Measurements from ENCODE around the gene WRAP73.

Gene WRAP73

GRCh38 chr1:3644273-3644672 is 5.6 kb downstream of the WRAP73 start:
- DNase-seq, result no peak

- DNase-seq, result no peak
These were observed 6.8 kb downstream of the WRAP73 start for GRCh38 chr1:3642919-3643675.

GRCh38 chr1:3641816-3642215 is 8.1 kb downstream of the WRAP73 start:
- no peak for DNase-seq

DNA sequence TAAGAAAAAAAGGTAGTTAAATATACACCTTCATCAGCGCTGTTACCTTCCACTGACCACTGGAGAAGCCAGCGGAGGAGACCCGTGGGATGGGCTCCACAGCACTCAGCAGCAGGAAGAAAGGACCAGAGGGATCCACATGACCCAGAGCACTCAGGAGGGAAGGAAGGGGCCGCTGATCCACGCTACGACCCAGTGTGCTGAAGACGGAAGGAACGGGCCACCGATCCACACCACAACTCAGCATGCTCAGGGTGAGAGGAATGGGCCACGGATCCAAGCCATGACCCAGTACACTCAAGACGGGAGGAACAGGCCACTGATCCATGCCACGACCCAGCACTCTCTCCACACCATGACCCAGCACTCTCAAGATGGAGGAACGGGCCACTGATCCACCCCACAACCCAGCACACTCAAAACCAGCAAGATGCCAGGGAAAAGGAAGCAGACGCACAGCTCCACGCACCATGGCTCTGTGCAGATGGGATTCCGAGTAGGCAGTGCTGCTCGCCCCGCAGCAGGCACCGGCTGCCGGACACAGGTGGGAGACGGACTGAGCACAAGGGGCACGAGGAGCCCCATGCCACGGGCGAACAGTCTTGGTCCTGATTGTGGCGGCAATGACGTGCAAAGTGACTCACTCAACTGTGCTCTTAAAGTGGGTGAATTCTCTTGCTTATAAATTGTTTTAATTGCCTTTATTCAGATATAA is 8.7 kb downstream of the WRAP73 start:
- DNase-seq, result no peak

DNA sequence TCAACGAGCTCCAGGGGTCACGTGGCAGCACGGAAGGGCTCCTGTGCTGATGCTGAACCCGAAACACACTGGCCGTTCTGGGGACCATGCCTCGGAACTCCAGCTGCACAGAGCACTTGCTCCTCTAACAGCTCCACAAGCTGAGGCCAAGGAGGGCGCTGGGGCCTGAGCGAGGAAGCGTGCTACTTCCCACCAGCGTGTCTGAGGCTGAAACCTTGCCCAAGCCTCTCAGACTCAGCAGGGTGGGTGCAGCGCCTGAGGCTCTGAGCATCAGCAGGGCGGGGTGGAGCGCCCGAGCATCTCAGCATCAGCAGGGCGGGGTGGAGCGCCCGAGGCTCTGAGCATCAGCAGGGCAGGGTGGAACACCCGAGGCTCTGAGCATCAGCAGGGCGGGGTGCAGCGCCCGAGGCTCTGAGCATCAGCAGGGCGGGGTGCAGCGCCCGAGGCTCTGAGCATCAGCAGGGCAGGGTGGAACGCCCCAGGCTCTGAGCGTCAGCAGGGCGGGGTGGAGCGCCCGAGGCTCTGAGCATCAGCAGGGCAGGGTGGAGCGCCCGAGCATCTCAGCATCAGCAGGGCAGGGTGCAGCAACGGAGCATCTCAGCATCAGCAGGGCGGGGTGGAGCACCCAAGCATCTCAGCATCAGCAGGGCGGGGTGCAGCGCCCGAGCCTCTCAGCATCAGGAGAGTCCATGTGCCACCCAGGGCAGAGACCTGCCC is 9.6 kb downstream of the WRAP73 start:
- DNase-seq, result no peak

DNA sequence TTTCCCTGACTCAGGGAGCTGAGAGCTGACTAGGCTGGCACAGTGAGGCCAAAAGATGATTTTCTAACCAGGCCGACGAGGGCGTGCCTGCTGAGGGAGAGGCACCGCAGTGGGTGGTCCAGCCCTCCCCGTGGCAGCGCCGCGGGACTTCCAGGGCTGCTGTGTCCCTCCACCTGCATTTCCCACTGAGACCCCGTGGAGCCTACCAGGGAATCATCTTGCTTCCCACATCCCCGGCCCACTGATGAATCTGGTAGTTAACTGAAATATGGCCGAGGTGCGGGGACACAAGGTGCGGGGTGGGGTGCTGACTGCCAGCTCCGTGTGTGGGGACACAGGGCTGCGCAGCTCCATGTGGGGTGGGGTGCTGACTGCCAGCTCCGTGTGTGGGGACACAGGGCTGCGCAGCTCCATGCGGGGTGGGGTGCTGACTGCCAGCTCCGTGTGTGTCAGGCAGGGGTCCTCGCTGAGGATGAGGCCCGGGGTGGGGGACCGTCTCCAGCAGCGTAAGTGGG is 10.4 kb downstream of the WRAP73 start:
- no peak for DNase-seq

- DNase-seq, result no peak
These were observed 11.2 kb downstream of the WRAP73 start for GRCh38 chr1:3638676-3639075.

GRCh38 chr1:3638027-3638426 is 11.9 kb downstream of the WRAP73 start:
- DNase-seq, result no peak

- no peak for DNase-seq
These were observed 13.4 kb downstream of the WRAP73 start for GRCh38 chr1:3636531-3636930.

- DNase-seq, result no peak
These were observed 13.8 kb downstream of the WRAP73 start for GRCh38 chr1:3636080-3636479.

GRCh38 chr1:3634059-3634800 is 15.7 kb downstream of the WRAP73 start:
- DNase-seq, result no peak

GRCh38 chr1:3633344-3634058 is 16.4 kb downstream of the WRAP73 start:
- no peak for DNase-seq

GRCh38 chr1:3632716-3633343 is 17.1 kb downstream of the WRAP73 start:
- no peak for DNase-seq

- no peak for DNase-seq
These were observed 17.6 kb downstream of the WRAP73 start for GRCh38 chr1:3632298-3632697.

GRCh38 chr1:3631320-3632260 is 18.3 kb downstream of the WRAP73 start:
- DNase-seq, result no peak

- no peak for DNase-seq
These were observed 19.0 kb downstream of the WRAP73 start for GRCh38 chr1:3630914-3631313.

DNA sequence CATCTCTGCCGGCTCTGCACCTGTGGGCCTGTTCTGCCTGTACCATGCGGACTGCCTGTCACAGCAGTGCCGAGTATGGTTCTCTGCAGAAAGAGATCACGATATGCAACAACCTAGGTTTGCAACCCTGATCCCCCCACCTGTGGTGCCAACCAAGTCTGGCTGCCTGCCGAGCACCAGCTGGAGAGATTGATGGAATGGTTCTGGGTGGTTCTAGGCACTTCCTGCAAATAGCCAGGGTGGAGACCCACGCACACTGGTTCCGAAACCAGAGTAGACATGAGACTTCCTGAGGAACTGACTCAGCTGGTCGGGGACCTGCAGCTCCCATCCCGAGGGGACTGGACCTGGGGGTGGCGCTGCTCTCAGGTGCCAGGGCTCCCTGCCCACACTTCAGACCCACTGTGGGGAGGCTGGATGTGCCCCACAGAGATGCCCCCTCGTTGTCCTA is 19.7 kb downstream of the WRAP73 start:
- DNase-seq, result no peak

GRCh38 chr1:3629561-3630160 is 20.2 kb downstream of the WRAP73 start:
- DNase-seq, result no peak

- DNase-seq, result no peak
These were observed 21.5 kb downstream of the WRAP73 start for GRCh38 chr1:3628445-3628844.

Data from CD4-positive, alpha-beta T cell treated with Interleukin-17A for 4 hours (primary cell).